HPDE6-E6E7 (cell line): ENCODE measurements around the gene TM9SF4.
"Not testable (repeated sequence)": the region's sequence is repeated elsewhere in the genome, so short reads cannot be mapped to it uniquely, and the experiment has no call there.

Experiments used
- DNase-seq: peaks from one replicate; pipeline ENCODE4 v3.0.0; 2011; ENCODE audit warnings: missing footprints; ENCODE audit errors: extremely low spot score

The TM9SF4 gene

GRCh38 chr20:32188376-32189122 is 79.0 kb downstream of the TM9SF4 start:
- DNase-seq: no peak

- DNase-seq: no peak
These were observed 79.6 kb downstream of the TM9SF4 start for GRCh38 chr20:32189123-32189410.

GRCh38 chr20:32189691-32190615 is 80.4 kb downstream of the TM9SF4 start:
- DNase-seq: no peak

- no peak for DNase-seq
These were observed 81.3 kb downstream of the TM9SF4 start for GRCh38 chr20:32190616-32191415.

- no peak for DNase-seq
These were observed 81.9 kb downstream of the TM9SF4 start for GRCh38 chr20:32191422-32191821.

GRCh38 chr20:32191873-32192272 is 82.4 kb downstream of the TM9SF4 start:
- no peak for DNase-seq

- DNase-seq: no peak
These were observed 83.2 kb downstream of the TM9SF4 start for GRCh38 chr20:32192698-32193097.

GRCh38 chr20:32193336-32193735 is 83.8 kb downstream of the TM9SF4 start:
- not testable (repeated sequence) for DNase-seq

- DNase-seq: no peak
These were observed 84.5 kb downstream of the TM9SF4 start for GRCh38 chr20:32193996-32194395.

- DNase-seq: no peak
These were observed 86.1 kb downstream of the TM9SF4 start for GRCh38 chr20:32195581-32195980.

- not testable (repeated sequence) for DNase-seq
These were observed 87.1 kb downstream of the TM9SF4 start for GRCh38 chr20:32196613-32197012.

- DNase-seq: not testable (repeated sequence)
These were observed 87.6 kb downstream of the TM9SF4 start for GRCh38 chr20:32197136-32197535.

GRCh38 chr20:32199006-32199405 is 89.5 kb downstream of the TM9SF4 start:
- no peak for DNase-seq

GRCh38 chr20:32201296-32201976 is 91.9 kb downstream of the TM9SF4 start:
- DNase-seq: no peak

- DNase-seq: no peak
These were observed 92.5 kb downstream of the TM9SF4 start for GRCh38 chr20:32201977-32202363.

GRCh38 chr20:32203356-32204204 is 94.1 kb downstream of the TM9SF4 start:
- DNase-seq: peak; percentile 90

GRCh38 chr20:32204205-32205109 is 94.9 kb downstream of the TM9SF4 start:
- DNase-seq: peak; percentile 86

GRCh38 chr20:32205110-32205842 is 95.8 kb downstream of the TM9SF4 start:
- no peak for DNase-seq
